H9 (cell line): ENCODE results near the gene ZNF774. TPM values are rescaled to one million over a fixed set of nuclear protein-coding genes. Genes with fewer than 3 reads are reported as not detected.

Experiments used
- DNase-seq: peaks from one replicate; pipeline ENCODE4 v3.0.0-alpha.2; 2017
- H2AFZ ChIP-seq: one replicate; pipeline ENCODE4 v1.6.1; 2013; ENCODE audit warnings: mild to moderate bottlenecking, low read length, control low read depth, moderate library complexity
- H2AK5ac ChIP-seq: 2 replicates; pipeline ENCODE4 v1.6.1; 2013; ENCODE audit warnings: low read length, control low read depth, mixed read lengths; ENCODE audit not compliant: insufficient read length
- H2BK120ac ChIP-seq: one replicate; pipeline ENCODE4 v1.6.1; 2013; ENCODE audit warnings: low read depth, mild to moderate bottlenecking, low read length, control low read depth, inconsistent platforms; ENCODE audit not compliant: poor library complexity, severe bottlenecking
- H2BK12ac ChIP-seq: 2 replicates; pipeline ENCODE4 v1.6.1; 2013; ENCODE audit warnings: low read length, control low read depth, mixed read lengths, low read depth; ENCODE audit not compliant: insufficient read length
- H2BK15ac ChIP-seq: 2 replicates; pipeline ENCODE4 v1.6.1; 2013; ENCODE audit warnings: low read depth, low read length, control low read depth
- H2BK20ac ChIP-seq: one replicate; pipeline ENCODE4 v1.6.1; 2013; ENCODE audit warnings: low read depth, mild to moderate bottlenecking, low read length, control low read depth, inconsistent platforms; ENCODE audit not compliant: poor library complexity, severe bottlenecking
- H2BK5ac ChIP-seq: 2 replicates; pipeline ENCODE4 v1.6.1; 2013; ENCODE audit warnings: low read length, control low read depth, mixed read lengths; ENCODE audit not compliant: insufficient read length
- H3K14ac ChIP-seq: 2 replicates; pipeline ENCODE4 v1.6.1; 2013; ENCODE audit warnings: low read length, control low read depth; ENCODE audit not compliant: insufficient read depth
- H3K18ac ChIP-seq: 2 replicates; pipeline ENCODE4 v1.6.1; 2013; ENCODE audit warnings: low read depth, mild to moderate bottlenecking, mixed read lengths, low read length, control low read depth; ENCODE audit not compliant: insufficient read length
- H3K23ac ChIP-seq: 2 replicates; pipeline ENCODE4 v1.6.1; 2013; ENCODE audit warnings: low read length, control low read depth, mixed read lengths, low read depth; ENCODE audit not compliant: insufficient read length
- H3K23me2 ChIP-seq: 2 replicates; pipeline ENCODE4 v1.6.1; 2013; ENCODE audit warnings: low read depth, mild to moderate bottlenecking, mixed read lengths, low read length, control low read depth; ENCODE audit not compliant: insufficient read length, poor library complexity, severe bottlenecking
- H3K27ac ChIP-seq: 2 replicates; pipeline ENCODE4 v1.5.1; 2013; ENCODE audit warnings: low read length, control low read depth, mixed read lengths, low read depth; ENCODE audit not compliant: insufficient read length
- H3K27me3 ChIP-seq: 2 replicates; pipeline ENCODE4 v1.6.1; 2013; ENCODE audit warnings: low read length, control low read depth, inconsistent platforms; ENCODE audit not compliant: insufficient read depth
- H3K4ac ChIP-seq: 2 replicates; pipeline ENCODE4 v1.6.1; 2013; ENCODE audit warnings: low read depth, mild to moderate bottlenecking, control low read depth, inconsistent platforms, low read length, moderate library complexity
- H3K4me1 ChIP-seq: 2 replicates; pipeline ENCODE4 v1.6.1; 2013; ENCODE audit warnings: low read length, control low read depth, inconsistent platforms; ENCODE audit not compliant: insufficient read depth
- H3K4me2 ChIP-seq: 2 replicates; pipeline ENCODE4 v1.6.1; 2013; ENCODE audit warnings: low read length, control low read depth, mixed read lengths; ENCODE audit not compliant: insufficient read length, insufficient read depth
- H3K56ac ChIP-seq: 2 replicates; pipeline ENCODE4 v1.6.1; 2013; ENCODE audit warnings: low read depth, mild to moderate bottlenecking, mixed read lengths, low read length, control low read depth; ENCODE audit not compliant: insufficient read length
- H3K79me1 ChIP-seq: 2 replicates; pipeline ENCODE4 v1.6.1; 2013; ENCODE audit warnings: low read depth, mild to moderate bottlenecking, moderate library complexity, low read length, control low read depth, inconsistent platforms; ENCODE audit not compliant: insufficient read depth, poor library complexity, severe bottlenecking
- H3K79me2 ChIP-seq: 2 replicates; pipeline ENCODE4 v1.6.1; 2013; ENCODE audit warnings: low read length, control low read depth, inconsistent platforms; ENCODE audit not compliant: insufficient read depth
- H3K9ac ChIP-seq: 2 replicates; pipeline ENCODE4 v1.6.1; 2013; ENCODE audit warnings: low read length, control low read depth, mixed read lengths; ENCODE audit not compliant: insufficient read length; ENCODE audit errors: extremely low read depth
- H3K9me3 ChIP-seq: one replicate; pipeline ENCODE4 v1.6.1; 2013; ENCODE audit warnings: low read depth, low read length, inconsistent platforms; ENCODE audit not compliant: control insufficient read depth
- H3T11ph ChIP-seq: one replicate; pipeline ENCODE4 v1.6.1; 2013; ENCODE audit warnings: mild to moderate bottlenecking, low read length, control low read depth, inconsistent platforms
- H4K20me1 ChIP-seq: one replicate; pipeline ENCODE4 v1.6.1; 2013; ENCODE audit not compliant: control insufficient read depth, insufficient read length, insufficient read depth
- H4K5ac ChIP-seq: 2 replicates; pipeline ENCODE4 v1.6.1; 2013; ENCODE audit warnings: low read depth, mild to moderate bottlenecking, mixed read lengths, low read length, control low read depth; ENCODE audit not compliant: insufficient read length
- H4K8ac ChIP-seq: replicated peaks from 2 replicates; pipeline ENCODE4 v1.6.1; 2013; ENCODE audit warnings: low read length, control low read depth, mixed read lengths, low read depth; ENCODE audit not compliant: insufficient read length
- H4K91ac ChIP-seq: 2 replicates; pipeline ENCODE4 v1.6.1; 2013; ENCODE audit warnings: low read depth, mild to moderate bottlenecking, moderate library complexity, mixed read lengths, low read length, control low read depth; ENCODE audit not compliant: insufficient read length
- H3K27ac Mint-ChIP-seq, 3 experiments: 2 replicates in 2 of 3; 3 replicates in 1 of 3; pipeline ENCODE4 v1.8.0; 2020 to 2021; ENCODE audit warnings: mixed read lengths in 3 of 3, mild to moderate bottlenecking in 1 of 3, moderate library complexity in 1 of 3
- H3K27me3 Mint-ChIP-seq: 2 replicates; pipeline ENCODE4 v1.8.0; 2021; ENCODE audit warnings: low read depth, mild to moderate bottlenecking, moderate library complexity, mixed read lengths
- H3K36me3 Mint-ChIP-seq, 3 experiments: 2 replicates in 2 of 3; 3 replicates in 1 of 3; pipeline ENCODE4 v1.8.0; 2020 to 2021; ENCODE audit warnings: low read depth in 3 of 3, mixed read lengths in 3 of 3; ENCODE audit not compliant: insufficient read depth in 1 of 3
- H3K4me1 Mint-ChIP-seq, 2 experiments: 2 replicates each; pipeline ENCODE4 v1.8.0; 2020; ENCODE audit warnings: mixed read lengths in 2 of 2
- H3K4me3 Mint-ChIP-seq, 2 experiments: 2 replicates in 1 of 2; 3 replicates in 1 of 2; pipeline ENCODE4 v1.8.0; 2020 to 2021; ENCODE audit warnings: mild to moderate bottlenecking in 2 of 2, mixed read lengths in 2 of 2, moderate library complexity in 1 of 2
- H3K9me3 Mint-ChIP-seq, 2 experiments: 2 replicates in 1 of 2; 3 replicates in 1 of 2; pipeline ENCODE4 v1.8.0; 2020; ENCODE audit warnings: mild to moderate bottlenecking in 2 of 2, mixed read lengths in 2 of 2, moderate library complexity in 1 of 2
- WGBS: extraction: QIAGEN DNeasy Blood & Tissue Kit; methylation state at CpG from one replicate; pipeline ENCODE4 v1.1.7; 2013; ENCODE audit warnings: missing lambda C conversion rate, low lambda C conversion rate, mixed read lengths; ENCODE audit not compliant: insufficient read length; ENCODE audit errors: extremely low coverage; 5-methylcytosine and 5-hydroxymethylcytosine counted together
- total RNA-seq: library from RNA; stranded (reverse); gene quantifications from 2 replicates; pipeline ENCODE4 v1.2.1, GENCODE V29; 2021
- TF ChIP-seq, protein P1 (sequence below): fragments of 200-600 bp; sonication (generic); conservative IDR thresholded peaks from 3 replicates; pipeline ENCODE4 v1.8.0; 2021; ENCODE audit warnings: antibody characterized with exemption, mild to moderate bottlenecking

The ZNF774 gene
- total RNA-seq, 1 experiment from 2014 or later = 2.5 TPM

DNA sequence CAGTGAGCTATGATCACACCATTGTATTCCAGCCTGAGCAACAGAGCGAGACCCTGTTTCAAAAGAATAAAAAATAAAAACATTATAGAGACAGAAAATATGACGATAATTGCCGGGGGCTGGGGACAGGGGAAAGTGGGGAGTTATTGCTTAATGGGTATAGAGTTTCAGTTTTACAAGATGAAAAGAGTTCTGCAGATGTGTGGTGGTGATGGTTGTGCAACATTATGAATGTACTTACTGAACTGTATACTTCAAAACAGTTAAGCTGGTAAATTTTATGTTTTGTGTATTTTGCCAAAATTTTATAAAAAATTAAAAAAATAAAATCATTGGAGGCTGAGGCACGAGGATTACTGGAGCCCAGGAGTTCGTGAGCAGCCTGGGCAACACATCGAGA, 24.8 kb upstream of the ZNF774 start:
- Histone ChIP-seq H3K18ac (no peak overlapping the region), H3K27me3 (no peaks in the 10 kb centered on the region), H3K27ac (no peak overlapping the region), H2AK5ac (no peak overlapping the region), H2AFZ (no peak overlapping the region), H3T11ph (no peak overlapping the region), H3K9ac (no peak overlapping the region), H2BK120ac (no peak overlapping the region), H3K4ac (no peak overlapping the region), H3K79me1 (no peaks in the 10 kb centered on the region), H2BK5ac (no peak overlapping the region), H3K23me2 (no peaks in the 10 kb centered on the region), H3K9me3 (no peaks in the 10 kb centered on the region), H4K20me1 (no peaks in the 10 kb centered on the region), H4K8ac (no peak overlapping the region), H3K79me2 (no peaks in the 10 kb centered on the region), H2BK20ac (no peak overlapping the region), H2BK15ac (no peak overlapping the region), H3K23ac (no peak overlapping the region), H4K91ac (no peak overlapping the region), H3K4me2 (no peak overlapping the region), H2BK12ac (no peak overlapping the region), H4K5ac (no peak overlapping the region), H3K4me1 (no peaks in the 10 kb centered on the region), H3K14ac (no peak overlapping the region), H3K56ac (no peak overlapping the region)
- TF ChIP-seq, protein P1, sequence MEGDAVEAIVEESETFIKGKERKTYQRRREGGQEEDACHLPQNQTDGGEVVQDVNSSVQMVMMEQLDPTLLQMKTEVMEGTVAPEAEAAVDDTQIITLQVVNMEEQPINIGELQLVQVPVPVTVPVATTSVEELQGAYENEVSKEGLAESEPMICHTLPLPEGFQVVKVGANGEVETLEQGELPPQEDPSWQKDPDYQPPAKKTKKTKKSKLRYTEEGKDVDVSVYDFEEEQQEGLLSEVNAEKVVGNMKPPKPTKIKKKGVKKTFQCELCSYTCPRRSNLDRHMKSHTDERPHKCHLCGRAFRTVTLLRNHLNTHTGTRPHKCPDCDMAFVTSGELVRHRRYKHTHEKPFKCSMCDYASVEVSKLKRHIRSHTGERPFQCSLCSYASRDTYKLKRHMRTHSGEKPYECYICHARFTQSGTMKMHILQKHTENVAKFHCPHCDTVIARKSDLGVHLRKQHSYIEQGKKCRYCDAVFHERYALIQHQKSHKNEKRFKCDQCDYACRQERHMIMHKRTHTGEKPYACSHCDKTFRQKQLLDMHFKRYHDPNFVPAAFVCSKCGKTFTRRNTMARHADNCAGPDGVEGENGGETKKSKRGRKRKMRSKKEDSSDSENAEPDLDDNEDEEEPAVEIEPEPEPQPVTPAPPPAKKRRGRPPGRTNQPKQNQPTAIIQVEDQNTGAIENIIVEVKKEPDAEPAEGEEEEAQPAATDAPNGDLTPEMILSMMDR = no peak
- Mint-ChIP-seq H3K4me1 (no peaks in the 10 kb centered on the region), H3K27ac (no peak overlapping the region), H3K4me3 (no peak overlapping the region), H3K36me3 (no peaks in the 10 kb centered on the region), H3K9me3 (no peaks in the 10 kb centered on the region), H3K27me3 (no peaks in the 10 kb centered on the region)
- no peak for DNase-seq
- WGBS = no CpG with 5 or more reads among the region's 6 CpGs
